Right lobe of liver (tissue), 4 donors: ENCODE data around the gene TMC1.

Experiments
- POLR2A ChIP-seq: fragments of 450-650 bp; IDR thresholded peaks from one replicate; pipeline ENCODE4 v1.6.1; 2017; ENCODE audit warnings: antibody characterized with exemption, mild to moderate bottlenecking
- TF ChIP-seq, protein P1 (sequence below), 4 donors: fragments of 200-600 bp in 3 of 4; fragments of 450-650 bp in 1 of 4; IDR thresholded peaks; one replicate each; pipeline versions ENCODE4 v1.5.1 to v1.8.0; 2016 to 2022; ENCODE audit warnings: antibody characterized with exemption in 4 of 4, mild to moderate bottlenecking in 2 of 4
- donor health status: DM: no; HTN: no; CAD: no.
- donor health status: DM: no; HTN: no; CAD: no.
- donor health status: DM: no; HTN: yes; CAD: no.

DNA sequence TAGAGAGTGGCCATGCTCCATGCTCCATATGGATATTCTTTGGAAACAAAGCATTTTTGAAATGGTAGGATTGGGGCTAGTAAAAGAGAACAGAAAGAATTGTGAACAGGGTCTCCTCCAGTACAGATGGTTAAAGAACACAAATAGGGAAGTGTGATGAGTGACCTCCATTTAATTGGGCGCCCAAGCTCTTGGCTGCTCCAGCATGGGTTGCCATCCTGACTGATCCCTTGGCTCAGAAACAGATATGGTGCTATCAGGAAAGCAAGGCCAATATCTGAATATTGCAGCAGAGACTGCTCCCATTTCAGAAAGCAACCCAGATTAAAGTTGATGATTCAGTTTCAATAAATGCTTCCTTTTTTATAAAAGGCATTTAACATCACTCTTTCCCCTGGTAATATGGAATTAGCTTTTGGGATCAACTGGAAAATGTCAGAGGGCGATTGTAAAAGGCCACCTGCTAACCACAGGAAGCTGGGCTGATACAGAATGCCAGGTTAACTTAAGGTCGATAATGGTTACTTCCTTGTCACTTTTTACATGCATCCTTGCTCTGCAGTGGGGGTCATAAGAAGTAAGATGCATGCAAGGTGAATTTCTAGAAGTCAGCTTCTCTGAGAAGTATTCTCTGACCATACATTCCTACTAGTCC, 52.9 kb downstream of the TMC1 start:
- TF ChIP-seq, protein P1, sequence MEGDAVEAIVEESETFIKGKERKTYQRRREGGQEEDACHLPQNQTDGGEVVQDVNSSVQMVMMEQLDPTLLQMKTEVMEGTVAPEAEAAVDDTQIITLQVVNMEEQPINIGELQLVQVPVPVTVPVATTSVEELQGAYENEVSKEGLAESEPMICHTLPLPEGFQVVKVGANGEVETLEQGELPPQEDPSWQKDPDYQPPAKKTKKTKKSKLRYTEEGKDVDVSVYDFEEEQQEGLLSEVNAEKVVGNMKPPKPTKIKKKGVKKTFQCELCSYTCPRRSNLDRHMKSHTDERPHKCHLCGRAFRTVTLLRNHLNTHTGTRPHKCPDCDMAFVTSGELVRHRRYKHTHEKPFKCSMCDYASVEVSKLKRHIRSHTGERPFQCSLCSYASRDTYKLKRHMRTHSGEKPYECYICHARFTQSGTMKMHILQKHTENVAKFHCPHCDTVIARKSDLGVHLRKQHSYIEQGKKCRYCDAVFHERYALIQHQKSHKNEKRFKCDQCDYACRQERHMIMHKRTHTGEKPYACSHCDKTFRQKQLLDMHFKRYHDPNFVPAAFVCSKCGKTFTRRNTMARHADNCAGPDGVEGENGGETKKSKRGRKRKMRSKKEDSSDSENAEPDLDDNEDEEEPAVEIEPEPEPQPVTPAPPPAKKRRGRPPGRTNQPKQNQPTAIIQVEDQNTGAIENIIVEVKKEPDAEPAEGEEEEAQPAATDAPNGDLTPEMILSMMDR (IDR thresholded peaks at IDR 0.05) = no peak
- no peak for TF ChIP-seq POLR2A
